Inflammatory macrophage (primary cell): ENCODE measurements around the gene MTFR2.

Experiments used
- DNase-seq, 2 donors: peaks; one replicate each; pipeline ENCODE4 v3.0.0-alpha.2; 2020 to 2022
- total RNA-seq, 18 experiments: gene quantifications; one replicate each; lab custom pipeline; 2026; ENCODE audit warnings: mixed read lengths in 6 of 18, inconsistent platforms in 2 of 18; lab: John Stamatoyannopoulos, UW

MTFR2 gene
- total RNA-seq = 0.98 to 11.5 (median 5.7) reads per million in 18 experiments

DNA sequence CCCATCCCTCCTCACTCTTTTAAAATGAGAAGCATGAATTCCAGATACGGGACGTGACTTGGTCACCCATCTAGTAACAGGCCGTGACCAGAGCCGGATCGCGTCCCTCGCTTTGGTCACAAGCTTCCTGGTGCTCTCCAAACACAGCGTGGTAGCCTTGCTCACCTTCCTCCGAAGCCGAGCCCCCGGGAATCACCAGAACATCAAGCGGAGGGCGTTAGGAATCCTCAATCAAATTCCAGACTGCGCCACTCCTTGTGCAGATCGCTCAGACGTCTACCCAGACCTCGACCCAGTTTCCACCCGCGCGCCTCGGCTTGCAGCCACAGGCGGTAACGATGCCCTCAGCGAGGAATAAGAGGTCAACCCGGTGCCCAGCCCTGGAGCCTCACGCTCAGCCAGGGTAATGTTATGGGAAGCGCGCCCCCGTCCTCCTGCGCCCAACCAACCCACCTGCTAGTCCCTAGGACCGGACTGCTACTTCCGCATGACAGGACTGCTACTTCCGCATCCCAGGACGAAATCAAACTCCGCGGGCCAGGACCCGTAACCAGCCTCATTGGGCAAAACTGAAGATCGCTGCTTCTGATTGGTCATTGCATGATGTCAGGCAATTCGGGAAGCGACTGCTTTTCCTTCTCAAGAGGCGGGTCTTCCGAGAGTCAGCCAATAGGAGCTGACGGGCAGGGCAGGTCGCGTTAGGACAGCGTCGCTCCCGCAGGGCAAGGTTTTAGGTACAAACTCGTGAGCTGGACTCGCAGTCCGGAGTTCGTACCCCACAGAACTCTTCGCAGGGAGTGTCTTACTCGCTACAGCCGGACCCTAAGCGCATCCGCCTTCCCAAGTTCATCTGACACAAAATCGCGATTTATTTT, at the start of gene MTFR2:
MTFR2 (minus strand) TSS at position 501 of the 875 bp plus-strand sequence. CDS start 1,212 bp downstream, outside the sequence.
- peak; percentile 100 for DNase-seq

DNA sequence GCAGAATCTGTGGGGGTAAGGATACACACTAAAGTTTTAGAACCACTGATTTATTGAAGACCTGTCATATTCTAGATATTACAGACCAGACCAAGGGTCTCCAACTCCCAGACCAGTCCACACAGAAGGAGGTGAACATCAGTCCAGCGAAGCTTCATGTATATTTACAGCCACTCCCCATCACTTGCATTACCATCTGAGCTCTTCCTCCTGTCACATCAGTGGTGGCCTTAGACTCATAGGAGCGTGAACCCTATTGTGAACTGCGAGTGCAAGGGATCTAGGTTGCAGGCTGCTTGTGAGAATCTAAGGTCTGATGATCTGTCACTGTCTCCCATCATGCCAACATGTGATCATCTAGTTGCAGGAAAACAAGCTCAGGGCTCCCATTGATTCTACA, 44.5 kb upstream of the MTFR2 start:
- no peak for DNase-seq

DNA sequence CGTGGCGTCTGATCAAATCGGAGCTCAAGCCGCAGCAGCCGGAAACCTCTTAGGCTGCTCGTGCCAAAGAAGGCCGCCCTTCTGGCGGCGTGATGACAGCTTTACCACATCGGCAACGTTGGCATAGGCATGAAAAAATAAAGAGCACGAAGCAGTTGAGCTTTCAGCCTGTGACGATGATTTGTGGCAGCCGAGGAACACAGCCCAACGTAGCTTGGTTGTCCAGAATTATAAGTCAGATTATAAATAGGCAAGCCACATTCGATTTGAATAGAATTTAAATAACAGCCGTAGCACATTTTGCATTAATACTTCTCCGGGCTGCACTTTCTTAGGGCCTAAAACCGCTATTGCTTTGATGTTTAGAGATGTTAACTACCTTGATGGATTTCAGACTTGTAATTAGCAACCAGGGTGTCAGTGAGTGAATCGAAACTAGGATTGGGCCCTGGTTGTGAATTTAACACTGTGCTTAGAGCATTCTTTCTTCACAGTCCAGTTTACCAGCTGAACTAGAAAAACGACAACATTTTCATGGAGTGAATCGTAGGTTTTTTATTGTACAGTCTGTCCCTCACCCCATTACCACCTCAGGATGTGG, 40.4 kb upstream of the MTFR2 start:
- DNase-seq = peak; percentile 75 to 82

DNA sequence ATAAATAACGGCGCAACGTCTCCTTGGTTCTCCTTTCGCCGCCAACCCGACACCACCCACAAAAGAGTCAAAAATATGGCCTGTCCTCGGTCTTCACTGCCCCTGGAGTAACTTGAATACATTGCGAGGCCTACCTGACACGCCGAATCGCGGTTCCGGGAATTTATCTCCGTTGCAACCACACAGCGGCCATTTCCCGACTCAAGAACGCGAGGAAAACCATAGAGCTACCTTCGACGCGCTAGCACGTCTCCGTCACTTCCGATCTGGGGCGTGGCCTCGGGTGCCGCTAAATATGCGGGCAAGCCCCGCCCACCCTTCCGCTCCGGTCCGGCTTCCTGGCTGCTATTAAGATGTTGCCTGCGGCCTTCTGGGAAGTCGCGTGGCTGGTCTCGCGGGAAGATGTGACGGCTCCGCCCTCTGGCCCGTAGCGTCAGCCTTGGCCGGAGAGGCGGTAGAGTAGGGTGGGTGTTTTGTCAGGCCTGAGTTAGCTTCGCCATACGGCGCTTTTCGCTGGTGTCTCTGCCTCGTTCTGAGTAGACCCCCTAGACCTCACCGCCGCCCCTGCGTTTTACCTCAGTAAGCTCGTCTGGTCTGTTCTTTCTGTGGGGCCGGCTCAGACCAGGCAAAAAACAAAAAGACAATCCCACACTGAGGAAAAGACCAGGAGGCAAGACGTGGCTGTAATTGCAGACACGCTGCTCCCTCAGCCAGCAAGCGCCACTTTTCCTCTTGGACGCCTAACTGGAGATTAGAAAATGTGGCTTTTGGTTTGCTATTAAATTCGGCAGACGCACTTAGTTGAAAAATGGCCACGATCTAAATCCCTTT, 39.7 kb upstream of the MTFR2 start, which contains the start of gene BCLAF1:
BCLAF1 (minus strand) TSS at position 268 of the 831 bp plus-strand sequence. CDS start 9,980 bp downstream, outside the sequence.
- peak; percentile 100 for DNase-seq

DNA sequence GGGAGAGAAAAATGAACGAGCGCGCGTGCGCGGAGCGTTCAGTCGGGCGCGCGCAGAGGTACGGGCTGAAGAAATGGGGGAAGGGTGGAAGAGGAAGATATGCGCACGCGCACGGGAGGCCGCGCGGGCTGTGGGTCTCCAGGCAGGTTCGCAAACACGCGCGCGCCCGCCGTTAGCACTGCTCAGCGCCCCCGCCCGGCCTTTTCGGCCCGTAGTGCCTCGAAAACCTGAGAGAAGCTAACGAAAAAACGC, 39.1 kb upstream of the MTFR2 start:
- DNase-seq = peak; percentile 94 to 96

DNA sequence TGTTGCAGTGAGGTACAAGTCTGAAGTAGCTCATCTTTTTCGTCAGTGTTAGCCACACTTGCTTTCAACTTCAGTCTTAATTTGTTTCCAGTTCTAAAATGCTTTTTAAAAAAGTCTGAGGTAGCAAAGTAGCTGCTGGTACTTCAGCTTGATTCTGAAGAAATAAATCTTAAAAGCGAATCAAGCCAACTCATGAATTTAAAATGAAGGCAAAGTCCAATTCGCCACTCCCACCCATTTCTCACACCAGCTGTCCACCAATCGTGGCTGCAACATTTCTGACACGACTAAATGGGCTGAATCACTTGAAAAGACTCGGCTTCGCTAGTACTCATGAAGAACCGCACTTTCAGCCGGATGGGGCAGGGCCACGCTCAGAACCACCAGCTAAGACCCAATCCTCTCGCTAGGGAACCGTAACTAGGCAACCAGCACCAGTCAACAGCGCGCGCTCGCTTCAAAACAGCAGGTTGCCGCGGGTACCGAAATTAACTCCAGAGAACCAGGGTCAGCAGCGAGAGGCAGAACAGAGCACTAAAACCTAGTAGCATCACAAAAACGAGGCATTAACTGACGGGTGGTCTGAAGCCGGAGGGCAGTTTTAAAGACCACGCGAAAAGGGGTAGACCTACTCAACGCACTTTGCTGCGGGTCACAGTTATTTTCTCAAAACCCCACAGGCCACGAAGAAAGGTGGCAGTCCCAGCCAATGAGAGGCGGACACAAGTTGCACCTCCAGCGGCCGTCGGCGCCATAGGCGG, 38.6 kb upstream of the MTFR2 start:
- DNase-seq = peak; percentile 81 to 85

DNA sequence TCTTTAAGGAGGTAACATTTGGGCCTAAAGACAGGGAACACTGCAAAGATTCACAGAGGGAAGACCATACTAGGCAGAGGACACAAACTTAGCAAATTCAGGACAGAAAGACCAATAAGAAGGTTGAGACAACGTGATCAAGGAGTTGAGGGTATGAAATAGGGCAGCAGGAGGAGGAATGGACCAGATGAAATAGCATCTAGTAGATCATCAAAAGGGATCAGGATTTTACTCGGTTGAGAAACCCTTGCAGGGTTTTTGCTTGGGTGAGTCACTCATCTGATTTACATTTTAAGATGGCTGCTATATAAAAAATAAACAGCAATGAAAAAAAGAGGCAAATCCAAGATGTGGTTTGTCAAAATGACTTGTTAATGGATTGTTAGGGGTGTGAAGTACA, 34.8 kb upstream of the MTFR2 start:
- peak in 1 of 2 donors; percentile 9 for DNase-seq

DNA sequence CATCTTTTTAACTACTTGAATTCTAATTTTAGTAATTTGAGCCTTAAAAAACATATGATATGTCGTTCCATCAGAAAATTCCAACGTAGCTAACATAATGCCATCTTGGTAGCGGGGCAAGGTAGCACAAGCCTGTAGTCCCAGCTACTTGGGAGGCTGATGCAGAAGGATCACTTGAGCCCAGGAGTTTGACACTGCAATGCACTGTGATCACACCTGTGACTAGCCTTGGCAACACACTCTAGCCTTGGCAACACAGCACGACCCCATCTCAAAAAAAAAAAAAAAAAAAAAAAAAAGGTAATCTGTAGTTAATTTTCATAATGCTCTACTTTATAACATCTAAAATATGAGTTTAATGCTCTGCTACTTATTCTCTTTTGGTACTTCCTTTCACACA, 32.8 kb upstream of the MTFR2 start:
- no peak for DNase-seq

DNA sequence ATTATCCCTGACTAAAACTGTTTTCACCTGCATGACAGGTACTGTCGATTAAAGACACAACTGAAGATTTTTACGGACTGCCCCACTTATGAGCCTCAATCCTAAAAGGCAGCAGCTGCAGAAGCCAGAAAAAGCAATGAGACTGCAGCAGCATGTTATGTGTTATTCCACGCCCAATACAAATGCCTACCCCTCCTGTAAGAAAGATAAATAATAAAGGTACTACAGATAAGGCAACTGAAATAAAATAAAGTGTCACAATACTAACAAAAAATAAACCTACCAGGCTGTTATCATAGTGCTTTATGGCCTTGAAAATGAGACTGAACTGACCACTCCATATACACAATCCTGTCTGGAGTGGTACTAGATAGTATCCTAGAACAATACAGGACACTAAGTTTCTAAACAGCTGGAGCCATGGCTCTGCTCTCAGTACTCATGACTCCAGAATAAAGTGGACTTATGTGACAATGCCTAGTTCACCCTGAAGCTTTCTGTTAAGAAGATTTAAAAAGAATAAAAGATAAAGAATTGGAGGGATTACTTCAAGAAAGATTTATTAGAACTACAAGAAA, 30.0 kb upstream of the MTFR2 start:
- no peak for DNase-seq

DNA sequence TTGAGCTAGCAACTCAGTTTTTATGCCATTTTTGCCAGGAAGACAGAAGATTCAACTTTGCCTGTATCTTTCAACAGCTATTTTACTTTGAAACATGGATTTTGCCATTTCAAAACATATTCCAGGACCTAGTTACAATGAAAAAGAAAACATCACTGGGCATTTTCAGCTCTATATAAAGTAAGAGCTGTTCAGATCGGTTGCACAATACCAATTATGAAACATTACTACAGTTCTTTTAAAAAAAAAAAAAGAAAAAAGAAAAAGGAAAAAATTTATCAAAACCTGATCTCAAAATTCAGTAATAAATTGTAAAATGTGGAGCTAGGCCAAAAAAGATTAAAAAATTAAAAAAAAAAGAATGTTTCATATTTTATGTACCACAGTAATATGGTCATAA, 24.0 kb upstream of the MTFR2 start:
- DNase-seq = no peak

DNA sequence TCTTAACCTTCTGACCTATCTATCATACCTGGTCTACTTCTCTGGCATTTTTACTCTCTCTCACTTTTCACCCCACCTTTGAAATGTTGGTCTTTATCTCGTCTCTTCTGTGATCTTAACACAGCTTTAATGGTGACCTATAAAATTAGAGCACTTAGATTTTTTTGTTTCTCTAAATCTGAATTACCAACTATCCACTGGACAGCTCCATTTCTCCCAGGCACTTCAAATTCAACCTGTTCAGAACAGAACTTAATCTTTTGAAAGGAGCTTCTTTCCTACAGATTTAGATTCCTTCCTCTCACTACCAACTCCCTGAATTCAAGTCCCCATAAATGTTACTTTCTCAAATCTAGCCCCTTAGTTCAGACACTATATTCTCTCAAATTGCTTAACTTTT, 15.0 kb upstream of the MTFR2 start:
- no peak for DNase-seq

DNA sequence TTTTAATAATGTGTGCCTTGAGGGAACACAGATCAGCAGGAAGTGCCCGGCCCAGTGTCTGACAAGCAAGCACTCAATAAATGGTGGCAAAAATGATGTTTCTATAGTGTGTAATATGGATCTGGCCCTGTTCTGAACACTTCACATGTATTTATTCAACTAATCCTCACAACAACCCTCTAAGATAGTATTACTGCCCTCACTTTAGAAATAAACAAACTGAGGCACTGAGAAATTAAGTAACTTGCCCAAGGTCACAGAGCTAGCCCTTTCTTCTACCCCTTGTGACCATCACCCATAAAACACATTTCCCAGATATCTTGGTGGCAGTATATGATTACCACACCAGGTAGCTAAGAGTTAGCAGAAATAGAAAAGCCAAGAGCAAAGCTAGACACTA, 12.8 kb upstream of the MTFR2 start:
- no peak for DNase-seq

DNA sequence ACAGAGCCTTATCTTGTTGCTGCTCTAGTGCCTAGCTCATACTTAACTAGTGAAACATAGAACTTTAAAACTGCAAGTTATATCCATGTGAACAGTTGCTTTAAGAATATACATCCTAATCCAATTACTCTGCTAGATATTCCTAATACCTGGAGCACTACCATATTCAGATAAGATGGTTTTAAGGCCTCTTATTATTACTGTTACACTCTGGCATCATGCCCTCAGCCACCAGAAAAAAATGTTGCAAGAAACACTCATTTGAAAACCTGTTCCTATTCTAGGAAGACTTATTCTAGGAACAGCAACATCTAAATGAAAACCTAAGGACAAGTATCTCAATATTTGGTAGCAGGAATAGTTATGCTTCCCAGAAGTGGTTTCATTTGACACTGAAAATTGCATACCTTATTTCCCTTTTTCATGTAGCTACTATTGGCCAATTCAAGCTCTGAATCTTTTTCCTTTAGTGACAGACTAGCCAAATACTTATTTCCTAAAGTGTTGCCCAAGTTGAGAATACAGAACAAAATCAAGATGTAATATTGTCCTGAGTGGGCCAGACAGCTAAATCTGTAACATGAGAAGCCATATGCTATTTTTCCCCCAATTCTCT, 4.8 kb upstream of the MTFR2 start:
- peak; percentile 6 to 47 for DNase-seq

DNA sequence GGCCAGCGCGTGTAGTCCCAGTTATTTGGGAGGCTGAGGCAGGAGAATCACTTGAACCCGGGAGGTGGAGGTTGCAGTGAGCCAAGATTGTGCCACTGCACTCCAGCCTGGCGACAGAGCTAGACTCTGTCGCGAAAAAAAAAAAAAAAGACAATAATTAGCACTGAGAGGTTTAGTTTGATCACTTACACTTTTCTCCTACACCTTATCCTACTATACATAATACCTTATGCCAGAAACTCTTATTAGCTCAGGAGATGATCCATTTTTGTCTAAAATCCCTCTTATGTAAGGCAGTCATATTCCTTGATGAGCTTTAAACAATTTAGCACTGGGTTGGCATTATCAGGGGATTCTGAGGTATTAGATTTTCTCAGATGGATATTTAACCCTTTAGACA, 3.6 kb upstream of the MTFR2 start:
- DNase-seq = no peak

DNA sequence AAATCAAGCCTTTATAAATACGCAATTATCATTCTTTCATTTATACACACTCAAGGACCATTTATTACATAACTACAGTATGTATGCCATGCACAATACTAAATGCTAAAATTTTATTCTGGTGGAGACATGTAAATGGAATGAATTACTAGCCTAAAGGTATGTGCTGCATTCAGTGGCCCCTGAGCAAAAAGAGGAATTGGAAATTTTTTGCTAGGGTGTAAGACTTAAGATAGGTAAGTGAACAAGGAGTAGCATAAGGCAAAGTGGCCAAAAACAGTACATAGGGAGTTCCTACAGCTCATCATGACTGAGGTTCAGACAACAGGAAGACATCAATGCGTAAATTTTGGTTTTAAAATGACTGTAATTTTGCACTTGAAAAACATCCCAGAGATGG, 2.3 kb upstream of the MTFR2 start:
- no peak for DNase-seq

DNA sequence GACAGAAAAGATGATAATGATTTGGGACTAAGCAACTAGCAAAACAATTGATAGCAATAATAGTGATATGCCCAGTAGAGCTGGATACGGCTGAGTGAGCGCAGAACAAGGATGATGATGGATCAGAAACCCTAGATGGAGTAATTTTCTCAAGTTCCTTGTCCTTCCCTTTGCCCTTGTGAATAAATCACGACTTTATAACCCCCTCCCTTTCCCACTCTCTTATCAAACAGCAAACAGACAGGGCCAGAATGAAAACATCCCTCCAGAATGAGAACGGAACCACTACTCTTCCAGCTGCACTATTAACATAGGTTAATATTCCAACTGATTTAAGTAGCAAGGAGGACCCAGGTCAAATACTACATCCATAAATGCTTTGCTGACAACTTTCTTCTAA, 1.3 kb upstream of the MTFR2 start:
- DNase-seq = no peak

DNA sequence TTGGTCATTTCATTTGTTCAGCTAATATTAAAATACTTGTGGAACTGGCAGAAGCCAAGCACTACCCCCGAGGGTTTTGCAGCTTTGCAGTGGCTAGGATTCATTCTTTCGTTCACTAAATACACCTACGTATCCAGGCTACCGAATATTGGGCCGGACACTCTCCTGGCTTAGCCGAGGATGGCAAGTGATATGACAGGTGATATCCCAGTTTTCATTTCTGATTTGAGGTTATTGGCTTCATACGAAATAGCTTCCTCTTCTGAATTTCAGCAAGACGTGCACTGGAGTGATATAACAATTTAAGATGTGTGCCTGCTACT, 536 bp upstream of the MTFR2 start:
- no peak for DNase-seq

DNA sequence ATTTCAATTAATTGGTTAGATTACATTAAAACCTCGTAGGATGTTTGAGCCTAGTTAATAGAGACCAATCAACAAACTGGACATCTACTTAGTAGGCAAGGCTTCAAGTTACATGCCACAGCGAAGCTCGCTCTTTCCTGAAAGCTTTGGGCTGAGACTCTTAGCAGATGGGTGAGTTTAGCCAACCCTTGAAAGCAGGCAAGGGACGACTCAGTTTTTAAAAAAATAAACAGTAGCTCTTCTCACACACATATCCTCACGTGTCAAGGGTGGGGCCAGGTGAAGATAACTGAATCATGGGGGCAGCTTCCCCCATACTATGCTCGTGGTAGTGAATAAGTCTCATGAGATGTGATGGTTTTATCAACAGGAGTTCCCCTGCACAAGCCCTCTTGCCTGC, 775 bp downstream of the MTFR2 start:
- no peak for DNase-seq

DNA sequence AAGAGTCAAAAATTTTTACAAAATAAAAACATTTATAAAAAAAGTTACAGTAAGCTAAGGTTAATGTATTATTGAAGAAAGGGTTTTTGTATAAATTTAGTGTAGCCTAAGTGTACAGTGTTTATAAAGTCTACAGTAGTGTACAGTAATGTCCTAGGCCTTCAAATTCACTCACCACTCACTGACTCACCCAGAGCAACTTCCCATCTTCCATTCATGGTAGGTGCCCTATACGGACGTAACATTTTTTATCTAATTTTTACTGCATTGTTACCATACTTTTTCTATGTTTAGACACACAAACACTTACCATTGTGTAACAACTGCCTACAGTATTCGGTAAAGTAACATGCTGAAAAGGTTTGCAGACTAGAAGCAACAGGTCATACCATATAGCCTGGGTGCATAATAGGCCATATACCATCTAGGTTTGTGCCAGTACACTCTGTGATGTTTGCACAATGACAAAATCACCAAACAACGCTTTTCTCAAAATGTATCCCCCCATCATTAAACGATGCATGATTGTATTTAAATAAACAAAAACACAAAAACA, 6.0 kb downstream of the MTFR2 start:
- no peak for DNase-seq

DNA sequence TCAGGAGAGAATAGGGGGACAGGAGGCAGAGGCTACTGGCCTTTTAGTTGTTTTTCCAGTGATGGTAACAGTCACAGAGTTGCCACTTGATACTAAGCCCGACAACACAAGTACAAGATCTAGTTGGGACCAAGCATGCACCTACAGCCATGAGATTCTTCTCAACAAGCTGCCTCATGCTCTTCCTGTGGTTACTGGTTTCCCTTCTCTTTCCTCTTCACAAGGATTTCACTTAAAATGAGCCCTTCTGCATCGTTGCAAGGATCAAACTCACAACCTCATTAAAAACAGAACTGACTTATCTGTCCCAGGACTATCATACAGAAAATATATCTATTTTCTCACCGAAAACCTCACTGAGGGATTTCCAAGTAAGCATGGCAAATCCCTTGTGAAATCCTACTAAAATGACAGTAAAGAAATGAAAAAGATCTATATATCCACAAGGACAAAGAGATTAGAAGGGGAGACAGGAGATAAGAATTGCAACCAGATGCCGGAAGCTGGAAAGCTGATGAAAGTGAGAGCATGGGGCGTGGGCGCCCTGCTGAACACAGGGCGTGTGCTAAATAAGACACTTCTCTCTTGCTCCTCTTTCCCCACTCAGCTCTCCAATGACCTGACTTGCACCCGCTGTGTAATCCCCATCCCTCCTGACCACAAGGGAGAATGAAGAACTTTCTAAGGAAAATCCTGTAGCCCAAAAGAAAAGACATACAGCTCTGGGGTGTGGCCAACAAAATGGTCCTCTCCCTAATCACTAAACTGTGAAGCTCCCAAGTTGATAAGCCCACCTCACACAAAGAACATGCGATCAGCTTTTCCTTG, 13.4 kb downstream of the MTFR2 start:
- DNase-seq = peak; percentile 86 to 93

DNA sequence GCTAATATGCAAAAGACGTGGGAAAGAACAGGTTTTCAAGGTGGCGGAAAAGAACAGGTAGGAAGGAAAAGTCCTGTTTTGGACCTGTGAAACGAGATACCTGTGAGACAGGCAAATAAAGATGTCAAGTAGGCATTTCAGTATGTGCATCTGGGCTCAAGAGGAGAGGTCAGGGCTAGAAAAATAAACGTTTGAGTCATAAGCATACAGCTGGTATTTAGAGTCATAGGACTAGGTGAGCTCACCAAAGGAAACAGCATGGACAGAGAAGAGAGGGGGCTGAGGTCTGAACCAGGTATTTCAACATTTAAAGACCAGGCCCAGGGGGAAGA, 14.9 kb downstream of the MTFR2 start:
- peak in 1 of 2 donors; percentile 13 for DNase-seq
